Measurements from ENCODE around the gene HYAL1.
A peak's percentile ranks its signal among the peaks of the same experiment; 100 is the strongest.

Gene HYAL1

DNA sequence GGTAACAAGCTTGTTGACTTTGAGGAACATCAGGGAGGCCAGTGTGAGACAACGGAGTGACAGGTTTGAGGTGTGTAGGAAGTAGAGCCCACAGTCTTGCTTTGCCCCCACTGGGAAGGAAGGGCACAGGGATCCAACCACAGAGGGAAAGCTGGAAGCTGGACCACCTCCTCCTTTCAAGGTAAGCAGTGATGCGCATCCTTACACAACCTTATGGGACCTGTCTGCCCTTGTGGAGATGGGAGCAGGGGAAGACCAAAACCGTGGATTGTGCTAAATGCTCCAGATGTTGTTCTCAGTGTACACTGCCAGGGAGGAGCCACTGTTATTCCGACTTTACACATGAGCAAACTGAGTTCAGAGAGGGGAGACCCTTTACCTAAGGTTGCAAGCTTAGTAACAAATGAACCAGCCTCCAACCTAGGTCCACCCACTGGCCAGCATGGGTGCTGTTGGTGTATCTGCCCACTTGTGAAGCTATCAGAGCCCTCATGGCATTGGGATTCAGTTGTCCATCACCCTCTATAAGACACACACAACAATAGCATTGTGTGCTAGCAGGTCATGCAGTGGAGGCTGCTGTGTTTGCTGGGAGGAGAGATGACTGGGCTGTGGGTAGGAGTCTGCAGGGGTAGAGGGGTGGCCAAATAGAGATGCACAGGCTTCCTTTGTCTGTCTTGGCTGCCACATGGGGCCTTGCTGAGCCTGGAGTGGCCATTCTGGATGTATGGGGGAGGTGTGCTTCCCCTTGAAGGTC, 25.1 kb downstream of the HYAL1 start:
- Histone ChIP-seq H3K4me2 (ENCODE audit: low read length) (no peak overlapping the region), H3K27me3 (ENCODE audit: insufficient read depth, low read length) (peaks cover 11% of the 10 kb centered on the region), H2BK5ac (ENCODE audit: low read depth, low read length, poor library complexity) (no peak overlapping the region), H3K18ac (ENCODE audit: low read length) (no peak overlapping the region), H4K12ac (ENCODE audit: low read depth, low read length) (no peak overlapping the region), H4K91ac (ENCODE audit: low read depth, low read length) (no peak overlapping the region), H4K8ac (ENCODE audit: low read depth, low read length) (no peak overlapping the region), H2BK12ac (ENCODE audit: low read length) (no peak overlapping the region), H3K36me3 (ENCODE audit: control insufficient read depth in 1 of 2, insufficient read depth in 2 of 2, low read length in 2 of 2) (no peaks in the 10 kb centered on the region), H2BK120ac (ENCODE audit: insufficient read depth, low read length, poor library complexity) (no peak overlapping the region), H2AK5ac (ENCODE audit: low read length) (no peak overlapping the region), H3K9me3 (ENCODE audit: insufficient read depth, low read depth, low read length) (peaks cover 10% of the 10 kb centered on the region), H3K4me3 (ENCODE audit: low read depth, low read length) (no peak overlapping the region), H3K4ac (ENCODE audit: low read depth, low read length) (no peak overlapping the region), H3K79me1 (ENCODE audit: low read length) (peaks cover under 1% of the 10 kb centered on the region), H2AFZ (ENCODE audit: insufficient read depth, low read length, poor library complexity) (no peak overlapping the region), H3K9ac (ENCODE audit: low read length) (no peak overlapping the region), H3K27ac (ENCODE audit: low read depth, low read length) (no peak overlapping the region), H3K4me1 (ENCODE audit: control insufficient read depth in 1 of 2, insufficient read depth in 2 of 2, low read length in 2 of 2) (peaks cover 0 to 3% of the 10 kb centered on the region in 2 experiments), H3K79me2 (ENCODE audit: control insufficient read depth, insufficient read depth, low read length, poor library complexity) (no peaks in the 10 kb centered on the region), H3K23ac (ENCODE audit: low read length) (no peak overlapping the region), H3K14ac (ENCODE audit: low read length) (no peak overlapping the region)
- no CpG with 5 or more reads among the region's 4 CpGs for WGBS (ENCODE audit: extremely low coverage, insufficient coverage, insufficient read length)
- DNase-seq = no peak

DNA sequence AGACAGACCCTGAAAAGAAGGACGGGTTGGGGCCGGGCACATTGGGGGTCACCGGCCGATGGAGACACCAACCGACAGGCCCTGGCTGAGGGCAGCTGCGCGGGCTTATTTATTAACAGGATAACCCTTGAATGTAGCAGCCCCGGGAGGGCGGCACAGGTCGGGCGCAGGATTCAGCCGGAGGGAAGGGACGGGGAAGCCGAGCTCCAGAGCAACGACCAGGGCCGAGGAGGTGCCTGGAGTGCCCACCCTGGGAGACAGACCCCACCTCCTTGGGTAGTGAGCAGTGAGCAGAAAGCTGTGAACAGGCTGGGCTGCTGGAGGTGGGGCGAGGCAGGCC, 26.6 kb downstream of the HYAL1 start:
- no peak overlapping the region for H2AK5ac ChIP-seq (ENCODE audit: low read length)
- peaks cover 10% of the 10 kb centered on the region for H3K9me3 ChIP-seq (ENCODE audit: insufficient read depth, low read depth, low read length)
- H2AFZ ChIP-seq (ENCODE audit: insufficient read depth, low read length, poor library complexity) = no peak overlapping the region
- no peak overlapping the region for H4K8ac ChIP-seq (ENCODE audit: low read depth, low read length)
- H2BK5ac ChIP-seq (ENCODE audit: low read depth, low read length, poor library complexity) = no peak overlapping the region
- no peak overlapping the region for H3K4me2 ChIP-seq (ENCODE audit: low read length)
- H3K27ac ChIP-seq (ENCODE audit: low read depth, low read length) = no peak overlapping the region
- H3K36me3 ChIP-seq (ENCODE audit: control insufficient read depth in 1 of 2, insufficient read depth in 2 of 2, low read length in 2 of 2) = no peaks in the 10 kb centered on the region
- no peak overlapping the region for H3K4me3 ChIP-seq (ENCODE audit: low read depth, low read length)
- H3K4ac ChIP-seq (ENCODE audit: low read depth, low read length) = no peak overlapping the region
- H2BK12ac ChIP-seq (ENCODE audit: low read length) = no peak overlapping the region
- H3K27me3 ChIP-seq (ENCODE audit: insufficient read depth, low read length) = peaks cover 11% of the 10 kb centered on the region
- no CpG with 5 or more reads among the region's 17 CpGs for WGBS (ENCODE audit: extremely low coverage, insufficient coverage, insufficient read length)
- peaks cover 4% of the 10 kb centered on the region for H3K79me1 ChIP-seq (ENCODE audit: low read length)
- no peak overlapping the region for H4K91ac ChIP-seq (ENCODE audit: low read depth, low read length)
- H4K12ac ChIP-seq (ENCODE audit: low read depth, low read length) = no peak overlapping the region
- no peak overlapping the region for H3K23ac ChIP-seq (ENCODE audit: low read length)
- peaks cover 6 to 8% of the 10 kb centered on the region in 2 experiments for H3K4me1 ChIP-seq (ENCODE audit: control insufficient read depth in 1 of 2, insufficient read depth in 2 of 2, low read length in 2 of 2)
- H3K18ac ChIP-seq (ENCODE audit: low read length) = no peak overlapping the region
- H3K79me2 ChIP-seq (ENCODE audit: control insufficient read depth, insufficient read depth, low read length, poor library complexity) = no peaks in the 10 kb centered on the region
- H3K9ac ChIP-seq (ENCODE audit: low read length) = no peak overlapping the region
- H2BK120ac ChIP-seq (ENCODE audit: insufficient read depth, low read length, poor library complexity) = no peak overlapping the region
- no peak overlapping the region for H3K14ac ChIP-seq (ENCODE audit: low read length)
- DNase-seq = no peak

GRCh38 chr3:50275996-50276761, 27.2 kb downstream of the HYAL1 start:
- H3K4me2 ChIP-seq (ENCODE audit: low read length) = no peak overlapping the region
- no peak overlapping the region for H3K27ac ChIP-seq (ENCODE audit: low read depth, low read length)
- no peak overlapping the region for H2AK5ac ChIP-seq (ENCODE audit: low read length)
- no peak overlapping the region for H2BK120ac ChIP-seq (ENCODE audit: insufficient read depth, low read length, poor library complexity)
- H3K23ac ChIP-seq (ENCODE audit: low read length) = no peak overlapping the region
- no peak for DNase-seq
- no peak overlapping the region for H3K18ac ChIP-seq (ENCODE audit: low read length)
- H4K8ac ChIP-seq (ENCODE audit: low read depth, low read length) = no peak overlapping the region
- peaks cover 4% of the 10 kb centered on the region for H3K79me1 ChIP-seq (ENCODE audit: low read length)
- peaks cover 12 to 13% of the 10 kb centered on the region in 2 experiments for H3K4me1 ChIP-seq (ENCODE audit: control insufficient read depth in 1 of 2, insufficient read depth in 2 of 2, low read length in 2 of 2)
- H4K12ac ChIP-seq (ENCODE audit: low read depth, low read length) = no peak overlapping the region
- no peak overlapping the region for H3K14ac ChIP-seq (ENCODE audit: low read length)
- WGBS (ENCODE audit: extremely low coverage, insufficient coverage, insufficient read length) = no CpG with 5 or more reads among the region's 79 CpGs
- peaks cover 10% of the 10 kb centered on the region for H3K9me3 ChIP-seq (ENCODE audit: insufficient read depth, low read depth, low read length)
- no peak overlapping the region for H3K9ac ChIP-seq (ENCODE audit: low read length)
- H2BK12ac ChIP-seq (ENCODE audit: low read length) = no peak overlapping the region
- H3K4me3 ChIP-seq (ENCODE audit: low read depth, low read length) = no peak overlapping the region
- H3K36me3 ChIP-seq (ENCODE audit: control insufficient read depth in 1 of 2, insufficient read depth in 2 of 2, low read length in 2 of 2) = no peaks in the 10 kb centered on the region
- H3K27me3 ChIP-seq (ENCODE audit: insufficient read depth, low read length) = peaks cover 11% of the 10 kb centered on the region
- no peak overlapping the region for H2AFZ ChIP-seq (ENCODE audit: insufficient read depth, low read length, poor library complexity)
- no peak overlapping the region for H3K4ac ChIP-seq (ENCODE audit: low read depth, low read length)
- no peak overlapping the region for H4K91ac ChIP-seq (ENCODE audit: low read depth, low read length)
- H2BK5ac ChIP-seq (ENCODE audit: low read depth, low read length, poor library complexity) = no peak overlapping the region
- no peaks in the 10 kb centered on the region for H3K79me2 ChIP-seq (ENCODE audit: control insufficient read depth, insufficient read depth, low read length, poor library complexity)

- H3K79me1 ChIP-seq (ENCODE audit: low read length) = peaks cover 4% of the 10 kb centered on the region
- H4K8ac ChIP-seq (ENCODE audit: low read depth, low read length) = no peak overlapping the region
Observed at GRCh38 chr3:50275141-50275995, 28.0 kb downstream of the HYAL1 start.

More at GRCh38 chr3:50275141-50275995, 28.0 kb downstream of the HYAL1 start:
- Histone ChIP-seq H3K9ac (ENCODE audit: low read length) (no peak overlapping the region), H2BK12ac (ENCODE audit: low read length) (no peak overlapping the region), H3K9me3 (ENCODE audit: insufficient read depth, low read depth, low read length) (peaks cover 10% of the 10 kb centered on the region), H4K91ac (ENCODE audit: low read depth, low read length) (no peak overlapping the region), H3K4ac (ENCODE audit: low read depth, low read length) (no peak overlapping the region), H2BK120ac (ENCODE audit: insufficient read depth, low read length, poor library complexity) (no peak overlapping the region), H3K23ac (ENCODE audit: low read length) (no peak overlapping the region), H3K4me3 (ENCODE audit: low read depth, low read length) (no peak overlapping the region), H3K14ac (ENCODE audit: low read length) (no peak overlapping the region), H3K36me3 (ENCODE audit: control insufficient read depth in 1 of 2, insufficient read depth in 2 of 2, low read length in 2 of 2) (no peaks in the 10 kb centered on the region), H3K4me1 (ENCODE audit: control insufficient read depth in 1 of 2, insufficient read depth in 2 of 2, low read length in 2 of 2) (peaks cover 17 to 18% of the 10 kb centered on the region in 2 experiments), H3K79me2 (ENCODE audit: control insufficient read depth, insufficient read depth, low read length, poor library complexity) (no peaks in the 10 kb centered on the region), H2AFZ (ENCODE audit: insufficient read depth, low read length, poor library complexity) (no peak overlapping the region), H2AK5ac (ENCODE audit: low read length) (no peak overlapping the region), H3K18ac (ENCODE audit: low read length) (no peak overlapping the region), H3K27ac (ENCODE audit: low read depth, low read length) (no peak overlapping the region), H3K4me2 (ENCODE audit: low read length) (peak overlapping the region; percentile 2), H3K27me3 (ENCODE audit: insufficient read depth, low read length) (peaks cover 11% of the 10 kb centered on the region), H4K12ac (ENCODE audit: low read depth, low read length) (no peak overlapping the region), H2BK5ac (ENCODE audit: low read depth, low read length, poor library complexity) (no peak overlapping the region)
- DNase-seq = no peak
- no CpG with 5 or more reads among the region's 65 CpGs for WGBS (ENCODE audit: extremely low coverage, insufficient coverage, insufficient read length)

Data from trophoblast cell (in vitro differentiated cells and primary cell).